HG03342 (cell line): Measurements from ENCODE around the gene STARD7.
"Not testable (repeated sequence)": the region's sequence is repeated elsewhere in the genome, so short reads cannot be mapped to it uniquely, and the experiment has no call there.

Experiments
- ATAC-seq: cut with Tn5 transposase; IDR thresholded peaks from one replicate; pipeline ENCODE4 v1.9.1; 2021; ENCODE audit warnings: mild to moderate bottlenecking, moderate library complexity; ENCODE audit not compliant: unreplicated experiment

The STARD7 gene

GRCh38 chr2:96167407-96168013 lies 41.1 kb downstream of the STARD7 start:
- ATAC-seq, result no peak

- peak; percentile 70 for ATAC-seq
Observed at GRCh38 chr2:96164459-96165184, 44.0 kb downstream of the STARD7 start.

GRCh38 chr2:96163768-96164429 lies 44.7 kb downstream of the STARD7 start:
- ATAC-seq, result peak; percentile 60

- no peak for ATAC-seq
Observed at GRCh38 chr2:96163415-96163767, 45.2 kb downstream of the STARD7 start.

GRCh38 chr2:96161898-96162297 lies 46.7 kb downstream of the STARD7 start:
- no peak for ATAC-seq

GRCh38 chr2:96160366-96160765 lies 48.3 kb downstream of the STARD7 start:
- not testable (repeated sequence) for ATAC-seq

- no peak for ATAC-seq
Observed at GRCh38 chr2:96159084-96159830, 49.4 kb downstream of the STARD7 start.

- no peak for ATAC-seq
Observed at GRCh38 chr2:96158554-96158940, 50.1 kb downstream of the STARD7 start.

- ATAC-seq, result peak; percentile 56
Observed at GRCh38 chr2:96157649-96158553, 50.7 kb downstream of the STARD7 start.

GRCh38 chr2:96156926-96157648 lies 51.5 kb downstream of the STARD7 start:
- ATAC-seq, result peak; percentile 41

GRCh38 chr2:96156011-96156820 lies 52.4 kb downstream of the STARD7 start:
- ATAC-seq, result no peak

- ATAC-seq, result no peak
Observed at GRCh38 chr2:96154506-96155380, 53.9 kb downstream of the STARD7 start.

- no peak for ATAC-seq
Observed at GRCh38 chr2:96153991-96154431, 54.6 kb downstream of the STARD7 start.

- no peak for ATAC-seq
Observed at GRCh38 chr2:96153291-96153713, 55.3 kb downstream of the STARD7 start.

- ATAC-seq, result no peak
Observed at GRCh38 chr2:96152304-96153161, 56.1 kb downstream of the STARD7 start.

- ATAC-seq, result no peak
Observed at GRCh38 chr2:96151595-96152303, 56.9 kb downstream of the STARD7 start.
